Rectal smooth muscle tissue (tissue), 1 donor: ENCODE results near the gene SLAMF6.

Experiments
- H3K27ac ChIP-seq: one replicate; pipeline ENCODE4 v1.7.0; 2013; ENCODE audit warnings: low read depth, low read length, inconsistent platforms
- H3K27me3 ChIP-seq: one replicate; pipeline ENCODE4 v1.7.0; 2013; ENCODE audit warnings: low read length; ENCODE audit not compliant: control insufficient read depth, insufficient read depth
- H3K36me3 ChIP-seq: one replicate; pipeline ENCODE4 v1.7.0; 2013; ENCODE audit warnings: low read length; ENCODE audit not compliant: control insufficient read depth, insufficient read depth
- H3K4me1 ChIP-seq: one replicate; pipeline ENCODE4 v1.7.0; 2013; ENCODE audit warnings: low read length; ENCODE audit not compliant: control insufficient read depth, insufficient read depth
- H3K4me3 ChIP-seq: one replicate; pipeline ENCODE4 v1.7.0; 2013; ENCODE audit warnings: low read length
- H3K9ac ChIP-seq: one replicate; pipeline ENCODE4 v1.7.0; 2013; ENCODE audit warnings: low read length

The SLAMF6 gene

GRCh38 chr1:160553778-160554177, 30.7 kb upstream of the SLAMF6 start:
- no peak overlapping the region for H3K4me3 ChIP-seq
- H3K9ac ChIP-seq = no peak overlapping the region
- H3K27ac ChIP-seq = no peak overlapping the region
- no peaks in the 10 kb centered on the region for H3K27me3 ChIP-seq
- no peaks in the 10 kb centered on the region for H3K4me1 ChIP-seq
- no peaks in the 10 kb centered on the region for H3K36me3 ChIP-seq

GRCh38 chr1:160552425-160552824, 29.4 kb upstream of the SLAMF6 start:
- H3K4me3 ChIP-seq = no peak overlapping the region
- no peaks in the 10 kb centered on the region for H3K4me1 ChIP-seq
- no peaks in the 10 kb centered on the region for H3K36me3 ChIP-seq
- H3K27me3 ChIP-seq = no peaks in the 10 kb centered on the region
- H3K27ac ChIP-seq = no peak overlapping the region
- no peak overlapping the region for H3K9ac ChIP-seq

- H3K36me3 ChIP-seq = no peaks in the 10 kb centered on the region
- H3K4me1 ChIP-seq = no peaks in the 10 kb centered on the region
- no peak overlapping the region for H3K9ac ChIP-seq
- no peaks in the 10 kb centered on the region for H3K27me3 ChIP-seq
- no peak overlapping the region for H3K4me3 ChIP-seq
- no peak overlapping the region for H3K27ac ChIP-seq
Observed at GRCh38 chr1:160550572-160551034, 27.5 kb upstream of the SLAMF6 start.

GRCh38 chr1:160549665-160550006, 26.6 kb upstream of the SLAMF6 start:
- Histone ChIP-seq H3K36me3 (no peaks in the 10 kb centered on the region), H3K27ac (no peak overlapping the region), H3K9ac (no peak overlapping the region), H3K4me3 (no peak overlapping the region), H3K4me1 (no peaks in the 10 kb centered on the region), H3K27me3 (no peaks in the 10 kb centered on the region)

- Histone ChIP-seq H3K9ac (no peak overlapping the region), H3K27me3 (no peaks in the 10 kb centered on the region), H3K27ac (no peak overlapping the region), H3K4me1 (no peaks in the 10 kb centered on the region), H3K4me3 (no peak overlapping the region), H3K36me3 (no peaks in the 10 kb centered on the region)
Observed at GRCh38 chr1:160548960-160549664, 26.1 kb upstream of the SLAMF6 start.

- Histone ChIP-seq H3K4me3 (no peak overlapping the region), H3K27me3 (no peaks in the 10 kb centered on the region), H3K4me1 (no peaks in the 10 kb centered on the region), H3K9ac (no peak overlapping the region), H3K36me3 (no peaks in the 10 kb centered on the region), H3K27ac (no peak overlapping the region)
Observed at GRCh38 chr1:160548183-160548582, 25.1 kb upstream of the SLAMF6 start.

GRCh38 chr1:160547422-160547821, 24.4 kb upstream of the SLAMF6 start:
- Histone ChIP-seq H3K9ac (no peak overlapping the region), H3K4me1 (no peaks in the 10 kb centered on the region), H3K27me3 (no peaks in the 10 kb centered on the region), H3K27ac (no peak overlapping the region), H3K36me3 (no peaks in the 10 kb centered on the region), H3K4me3 (no peak overlapping the region)

- Histone ChIP-seq H3K9ac (no peak overlapping the region), H3K4me3 (no peak overlapping the region), H3K36me3 (no peaks in the 10 kb centered on the region), H3K4me1 (no peaks in the 10 kb centered on the region), H3K27me3 (no peaks in the 10 kb centered on the region), H3K27ac (no peak overlapping the region)
Observed at GRCh38 chr1:160546942-160547341, 23.9 kb upstream of the SLAMF6 start.

GRCh38 chr1:160544647-160545046, 21.6 kb upstream of the SLAMF6 start:
- no peaks in the 10 kb centered on the region for H3K36me3 ChIP-seq
- H3K4me1 ChIP-seq = no peaks in the 10 kb centered on the region
- no peaks in the 10 kb centered on the region for H3K27me3 ChIP-seq
- no peak overlapping the region for H3K4me3 ChIP-seq
- H3K9ac ChIP-seq = no peak overlapping the region
- H3K27ac ChIP-seq = no peak overlapping the region

GRCh38 chr1:160542303-160542945, 19.4 kb upstream of the SLAMF6 start:
- no peak overlapping the region for H3K27ac ChIP-seq
- no peak overlapping the region for H3K4me3 ChIP-seq
- H3K27me3 ChIP-seq = no peaks in the 10 kb centered on the region
- no peaks in the 10 kb centered on the region for H3K36me3 ChIP-seq
- no peak overlapping the region for H3K9ac ChIP-seq
- H3K4me1 ChIP-seq = no peaks in the 10 kb centered on the region

GRCh38 chr1:160541622-160542302, 18.7 kb upstream of the SLAMF6 start:
- H3K4me1 ChIP-seq = no peaks in the 10 kb centered on the region
- H3K27ac ChIP-seq = no peak overlapping the region
- H3K36me3 ChIP-seq = no peaks in the 10 kb centered on the region
- no peak overlapping the region for H3K4me3 ChIP-seq
- H3K27me3 ChIP-seq = no peaks in the 10 kb centered on the region
- H3K9ac ChIP-seq = no peak overlapping the region

GRCh38 chr1:160540859-160541233, 17.8 kb upstream of the SLAMF6 start:
- Histone ChIP-seq H3K4me3 (no peak overlapping the region), H3K27ac (no peak overlapping the region), H3K9ac (no peak overlapping the region), H3K27me3 (no peaks in the 10 kb centered on the region), H3K4me1 (no peaks in the 10 kb centered on the region), H3K36me3 (no peaks in the 10 kb centered on the region)
